Activated T-cell treated with anti-CD3 and anti-CD28 coated beads, Interleukin-2, amount 50 U/mL, for 4 hours (primary cell): ENCODE measurements around the gene SLFNL1. TPM values are rescaled to one million over a fixed set of nuclear protein-coding genes. Genes with fewer than 3 reads are reported as not detected.

Experiments used
- ATAC-seq, 2 donors: fragments of 200-7000 bp; cut with Tn5 transposase; one replicate each; pipeline ENCODE4 v1.10.0; 2021
- DNase-seq: peaks from one replicate; pipeline ENCODE4 v3.0.0-alpha.2; 2020
- H3K27me3 Mint-ChIP-seq: one replicate; pipeline ENCODE4 v1.8.0; 2021; ENCODE audit warnings: low read depth, mixed read lengths
- H3K36me3 Mint-ChIP-seq: one replicate; pipeline ENCODE4 v1.8.0; 2022; ENCODE audit warnings: mixed read lengths; ENCODE audit not compliant: insufficient read depth
- H3K4me1 Mint-ChIP-seq: one replicate; pipeline ENCODE4 v1.8.0; 2021; ENCODE audit warnings: low read depth, mixed read lengths
- H3K4me3 Mint-ChIP-seq: one replicate; pipeline ENCODE4 v1.8.0; 2021; ENCODE audit warnings: mild to moderate bottlenecking, moderate library complexity, mixed read lengths
- H3K9me3 Mint-ChIP-seq: one replicate; pipeline ENCODE4 v1.8.0; 2021; ENCODE audit warnings: mixed read lengths
- total RNA-seq, 3 donors: library from RNA; stranded (reverse); gene quantifications; one replicate each; pipeline ENCODE4 v1.2.1, GENCODE V29; 2021

The SLFNL1 gene
- total RNA-seq: under 1 TPM in 2 of 3 donors, not detected in 1; 0.05 to 0.24 TPM

DNA sequence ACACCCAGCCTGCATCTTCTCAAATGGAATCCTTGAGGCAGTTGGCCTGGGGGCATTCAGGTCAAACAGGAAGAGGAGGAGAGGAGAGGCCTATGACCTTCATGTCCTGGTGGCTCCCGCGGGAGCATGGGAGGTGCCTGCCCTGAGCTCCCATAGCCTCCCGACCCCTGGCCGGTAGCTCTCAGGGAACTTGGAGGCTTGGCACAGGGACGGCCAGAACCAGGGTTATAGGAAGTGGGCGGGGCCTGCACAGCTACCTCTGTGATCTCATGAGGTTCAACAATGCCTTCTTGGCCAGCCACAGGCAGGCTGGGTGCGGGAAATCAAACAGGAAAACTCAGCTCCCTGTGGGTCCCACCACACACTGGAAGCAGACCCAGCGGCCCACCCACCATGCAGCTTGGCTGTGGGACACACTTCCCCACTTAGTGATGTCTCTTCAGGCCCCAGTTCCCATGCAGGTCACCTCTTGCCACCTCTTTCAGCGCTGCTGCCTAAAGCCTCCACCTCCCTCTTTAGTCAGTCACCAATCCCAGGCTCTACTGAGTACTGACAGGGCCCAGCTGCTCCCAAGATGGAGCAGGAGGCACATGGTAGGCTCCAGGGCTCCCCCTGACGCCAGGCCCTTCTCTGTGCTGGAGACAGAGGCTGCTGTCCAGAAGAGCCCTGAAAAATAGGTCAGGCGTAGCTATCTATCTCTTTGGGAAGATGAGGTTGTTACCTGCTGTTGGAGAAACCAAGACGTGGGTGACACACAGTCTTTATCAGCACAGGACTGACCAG is at the start of gene SLFNL1:
Gene SLFNL1, minus strand, starts transcription at position 200 of the 783 bp plus-strand sequence. CDS start 1,065 bp downstream, outside the sequence.
- Mint-ChIP-seq H3K27me3 (no peaks in the 10 kb centered on the region), H3K4me3 (no peak within 1 kb of the TSS), H3K36me3 (peaks cover 8% of the 10 kb centered on the region), H3K4me1 (peaks cover 6% of the 10 kb centered on the region), H3K9me3 (no peaks in the 10 kb centered on the region)
- ATAC-seq (no peak), DNase-seq (no peak)

DNA sequence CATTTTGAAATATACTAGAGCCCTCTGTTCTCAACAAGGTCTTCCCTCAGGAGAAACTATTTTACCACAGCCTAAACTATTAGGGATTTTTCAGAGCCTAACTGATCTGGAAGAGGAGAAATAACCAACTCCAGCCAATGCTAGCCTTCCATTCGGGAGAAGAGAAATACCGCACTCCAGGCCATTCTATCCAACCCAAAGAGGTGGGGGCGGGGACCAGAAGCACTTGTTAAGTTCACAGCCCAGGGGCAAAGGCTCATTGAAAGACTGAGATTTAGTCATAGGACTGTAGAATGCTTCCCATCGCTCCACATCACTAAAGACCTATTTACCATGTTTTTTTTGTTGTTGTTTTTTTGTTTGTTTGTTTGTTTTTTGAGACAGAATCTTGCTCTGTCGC is 35.4 kb upstream of the SLFNL1 start:
- DNase-seq: no peak
- Mint-ChIP-seq H3K36me3 (peaks cover 50% of the 10 kb centered on the region), H3K4me1 (no peaks in the 10 kb centered on the region), H3K4me3 (no peak overlapping the region), H3K27me3 (no peaks in the 10 kb centered on the region), H3K9me3 (no peaks in the 10 kb centered on the region)
- ATAC-seq: no peak

DNA sequence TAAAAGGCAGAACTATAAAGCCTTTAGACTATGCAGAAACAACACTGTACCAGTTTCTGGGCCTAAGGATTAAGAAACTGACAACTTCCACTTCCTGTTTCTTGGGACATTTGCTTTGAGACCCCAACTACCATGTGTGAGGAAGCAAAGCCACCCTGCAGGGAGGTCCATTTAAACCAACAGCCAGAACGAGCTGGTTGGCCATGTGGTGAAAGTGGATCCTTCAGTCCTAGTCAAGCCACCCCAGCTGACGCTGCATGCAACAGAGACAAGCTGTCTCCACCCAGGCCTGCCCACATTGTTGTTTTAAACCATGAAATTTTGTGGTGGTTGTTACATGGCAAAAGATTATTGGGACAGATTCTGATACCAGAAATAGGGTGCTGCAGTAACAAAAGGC is 31.8 kb upstream of the SLFNL1 start:
- Mint-ChIP-seq H3K9me3 (no peaks in the 10 kb centered on the region), H3K27me3 (no peaks in the 10 kb centered on the region), H3K4me1 (no peaks in the 10 kb centered on the region), H3K4me3 (no peak overlapping the region), H3K36me3 (peaks cover 39% of the 10 kb centered on the region)
- ATAC-seq (no peak), DNase-seq (no peak)

DNA sequence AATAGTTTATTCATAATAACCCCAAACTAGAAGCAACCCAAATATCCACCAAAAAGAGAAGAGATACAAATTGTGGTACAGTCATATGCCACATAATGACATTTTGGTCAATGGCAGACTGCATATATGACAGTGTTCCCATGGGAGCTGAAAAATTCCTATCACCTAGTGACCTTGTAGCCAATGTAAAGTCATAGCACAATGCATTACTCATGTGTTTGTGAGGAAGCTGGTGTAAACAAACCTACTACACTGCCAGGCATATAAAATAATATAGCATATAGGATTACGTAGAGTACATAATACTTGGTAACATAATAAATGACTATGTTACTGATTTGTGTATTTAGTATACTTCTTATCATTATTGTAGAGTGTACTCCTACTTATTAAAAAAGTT is 29.5 kb upstream of the SLFNL1 start:
- Mint-ChIP-seq H3K27me3 (no peaks in the 10 kb centered on the region), H3K4me3 (no peak overlapping the region), H3K36me3 (peaks cover 48% of the 10 kb centered on the region), H3K9me3 (no peaks in the 10 kb centered on the region), H3K4me1 (no peaks in the 10 kb centered on the region)
- ATAC-seq (no peak), DNase-seq (no peak)

DNA sequence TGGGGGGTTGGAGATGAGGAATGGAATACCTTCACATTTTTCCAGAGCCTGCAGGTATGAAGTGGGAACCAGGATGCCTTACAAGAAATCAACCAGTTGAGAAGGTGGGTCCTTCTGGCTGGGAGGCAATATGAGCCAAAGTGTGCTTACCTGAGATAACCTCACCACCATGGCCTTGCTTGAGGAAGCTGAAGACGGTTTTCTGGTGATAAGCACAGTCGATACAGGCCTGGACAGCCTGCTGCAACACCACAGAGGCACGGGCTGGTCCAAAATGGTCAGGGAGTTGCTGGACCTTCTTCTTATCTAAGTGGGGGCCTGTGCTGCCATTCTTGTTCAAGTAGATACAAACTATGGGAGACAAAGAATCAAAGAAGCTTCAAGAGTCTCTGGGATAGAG is 27.0 kb upstream of the SLFNL1 start:
- no peak for ATAC-seq
- Mint-ChIP-seq H3K4me3 (no peak overlapping the region), H3K36me3 (peaks cover 48% of the 10 kb centered on the region), H3K27me3 (no peaks in the 10 kb centered on the region), H3K9me3 (no peaks in the 10 kb centered on the region), H3K4me1 (peaks cover 6% of the 10 kb centered on the region)
- DNase-seq: no peak

DNA sequence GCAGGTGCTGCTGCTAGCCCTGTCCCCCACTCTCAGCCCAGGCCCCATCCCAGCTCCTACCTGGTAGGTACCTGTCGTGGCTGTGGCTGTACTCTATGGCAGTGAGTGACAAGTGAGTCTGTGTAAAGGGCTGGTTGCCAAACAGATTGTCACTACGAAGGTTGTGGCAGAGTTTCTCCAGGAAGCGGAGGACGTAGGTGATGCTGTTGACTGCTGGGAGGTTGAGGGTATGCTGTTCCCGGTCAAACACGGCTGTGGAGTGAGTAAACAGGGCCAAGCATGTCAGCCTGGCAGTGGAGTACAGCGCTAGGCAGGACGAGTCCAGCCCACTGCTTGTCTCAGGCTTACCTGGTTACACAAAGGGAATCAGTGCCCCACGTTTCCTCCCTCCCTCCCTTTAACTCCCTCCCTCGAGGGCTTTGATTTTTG is 24.8 kb upstream of the SLFNL1 start:
- Mint-ChIP-seq H3K4me1 (peaks cover 6% of the 10 kb centered on the region), H3K36me3 (peaks cover 40% of the 10 kb centered on the region), H3K4me3 (no peak overlapping the region), H3K27me3 (no peaks in the 10 kb centered on the region), H3K9me3 (no peaks in the 10 kb centered on the region)
- DNase-seq (no peak), ATAC-seq (no peak)

DNA sequence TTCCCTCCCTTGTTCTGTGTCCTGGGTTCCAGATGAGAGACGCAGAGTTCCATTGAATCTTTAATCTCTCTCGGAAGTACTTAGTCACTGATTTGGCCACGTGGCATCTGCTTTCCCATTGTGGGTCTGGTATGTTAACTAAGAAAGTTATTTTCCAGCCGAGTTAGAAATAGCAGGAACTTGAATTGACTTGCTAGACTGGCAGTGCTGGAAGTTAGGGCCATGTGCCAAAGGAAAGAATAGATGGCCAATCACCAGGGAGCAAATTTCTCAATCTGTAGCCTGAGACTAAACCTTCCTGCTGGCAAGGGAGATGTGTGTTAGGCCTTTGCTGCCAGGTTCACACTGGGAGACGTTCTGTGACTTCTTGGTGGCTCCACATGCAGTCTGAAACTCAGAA is 24.2 kb upstream of the SLFNL1 start:
- DNase-seq (no peak), ATAC-seq (no peak)
- no peak overlapping the region for H3K4me3 Mint-ChIP-seq
- H3K9me3 Mint-ChIP-seq: no peaks in the 10 kb centered on the region
- H3K27me3 Mint-ChIP-seq: no peaks in the 10 kb centered on the region
- H3K36me3 Mint-ChIP-seq: peaks cover 42% of the 10 kb centered on the region
- peaks cover 6% of the 10 kb centered on the region for H3K4me1 Mint-ChIP-seq

DNA sequence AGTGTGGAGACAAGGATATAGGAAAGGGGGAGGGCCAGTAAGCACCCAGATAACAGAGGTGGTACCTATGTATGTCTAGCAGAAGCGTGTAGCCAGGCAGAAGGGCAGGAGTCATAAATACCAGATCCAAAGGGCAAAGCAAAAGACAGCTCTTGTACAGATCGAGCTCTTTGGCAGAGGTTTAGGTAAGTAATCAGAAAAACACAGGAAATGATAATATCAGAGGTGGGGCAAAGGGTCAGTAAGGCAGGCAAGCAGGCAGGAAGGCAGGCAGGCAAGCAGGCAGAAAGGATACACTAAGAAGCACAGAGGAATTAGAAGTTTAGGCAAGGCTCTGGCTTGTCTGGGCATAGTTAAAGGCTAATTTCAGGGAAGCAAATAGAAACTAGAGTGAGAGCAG is 22.7 kb upstream of the SLFNL1 start:
- ATAC-seq (no peak), DNase-seq (no peak)
- H3K9me3 Mint-ChIP-seq: no peaks in the 10 kb centered on the region
- no peaks in the 10 kb centered on the region for H3K27me3 Mint-ChIP-seq
- peaks cover 6% of the 10 kb centered on the region for H3K4me1 Mint-ChIP-seq
- peaks cover 43% of the 10 kb centered on the region for H3K36me3 Mint-ChIP-seq
- no peak overlapping the region for H3K4me3 Mint-ChIP-seq

DNA sequence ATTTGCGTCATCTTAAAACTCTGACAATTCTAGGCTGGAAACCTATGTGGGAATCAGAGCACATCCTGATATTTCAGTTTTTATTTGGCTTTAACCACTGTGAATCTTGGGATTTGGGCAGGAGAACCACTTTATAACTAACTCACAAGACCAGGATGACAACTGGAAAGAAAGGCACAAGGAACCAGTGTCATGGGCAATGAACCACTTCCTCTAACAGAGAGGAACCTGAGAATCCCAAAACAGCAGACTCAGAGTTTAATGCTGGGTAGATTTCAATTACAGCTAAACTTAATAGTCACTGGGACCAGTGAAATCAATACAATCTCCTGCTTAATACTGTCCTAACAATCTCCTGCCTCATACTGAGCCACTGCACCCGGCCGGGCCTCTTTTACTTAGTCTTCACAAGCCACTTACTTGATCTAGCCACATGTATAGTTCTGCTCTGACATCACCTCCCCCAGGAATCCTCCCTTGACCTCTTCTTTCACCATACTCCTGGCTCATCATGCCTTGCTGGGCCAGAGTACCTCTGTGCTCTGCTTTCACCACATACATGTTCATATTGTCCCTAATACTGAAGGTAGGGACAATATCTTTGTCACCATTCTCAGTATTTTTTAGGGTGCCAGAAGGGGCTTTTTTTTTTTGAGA is 20.2 kb upstream of the SLFNL1 start:
- Mint-ChIP-seq H3K36me3 (peaks cover 31% of the 10 kb centered on the region), H3K9me3 (no peaks in the 10 kb centered on the region), H3K4me3 (no peak overlapping the region), H3K4me1 (peaks cover 6% of the 10 kb centered on the region), H3K27me3 (no peaks in the 10 kb centered on the region)
- DNase-seq (no peak), ATAC-seq (no peak)

DNA sequence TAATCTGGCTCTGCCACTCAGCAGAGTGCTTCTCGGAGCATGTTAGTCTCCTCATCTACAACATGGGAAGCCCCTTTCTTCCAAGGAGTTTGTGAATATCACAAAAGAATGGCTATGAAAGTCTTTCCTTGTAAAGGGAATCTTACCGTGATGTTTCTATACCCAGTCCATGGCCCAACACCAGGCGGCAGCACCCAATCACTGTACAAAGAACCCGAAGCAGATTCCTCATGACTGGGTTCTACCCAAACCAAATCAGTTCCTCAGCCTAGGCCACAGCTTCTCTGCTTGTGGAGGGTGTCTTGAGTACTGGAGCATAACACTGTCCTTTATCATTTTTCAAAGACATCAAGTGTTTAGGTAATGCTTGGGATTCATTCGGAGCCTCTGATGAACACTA is 16.6 kb upstream of the SLFNL1 start:
- Mint-ChIP-seq H3K9me3 (no peaks in the 10 kb centered on the region), H3K36me3 (peaks cover 20% of the 10 kb centered on the region), H3K4me1 (no peaks in the 10 kb centered on the region), H3K4me3 (no peak overlapping the region), H3K27me3 (no peaks in the 10 kb centered on the region)
- ATAC-seq (no peak), DNase-seq (no peak)

DNA sequence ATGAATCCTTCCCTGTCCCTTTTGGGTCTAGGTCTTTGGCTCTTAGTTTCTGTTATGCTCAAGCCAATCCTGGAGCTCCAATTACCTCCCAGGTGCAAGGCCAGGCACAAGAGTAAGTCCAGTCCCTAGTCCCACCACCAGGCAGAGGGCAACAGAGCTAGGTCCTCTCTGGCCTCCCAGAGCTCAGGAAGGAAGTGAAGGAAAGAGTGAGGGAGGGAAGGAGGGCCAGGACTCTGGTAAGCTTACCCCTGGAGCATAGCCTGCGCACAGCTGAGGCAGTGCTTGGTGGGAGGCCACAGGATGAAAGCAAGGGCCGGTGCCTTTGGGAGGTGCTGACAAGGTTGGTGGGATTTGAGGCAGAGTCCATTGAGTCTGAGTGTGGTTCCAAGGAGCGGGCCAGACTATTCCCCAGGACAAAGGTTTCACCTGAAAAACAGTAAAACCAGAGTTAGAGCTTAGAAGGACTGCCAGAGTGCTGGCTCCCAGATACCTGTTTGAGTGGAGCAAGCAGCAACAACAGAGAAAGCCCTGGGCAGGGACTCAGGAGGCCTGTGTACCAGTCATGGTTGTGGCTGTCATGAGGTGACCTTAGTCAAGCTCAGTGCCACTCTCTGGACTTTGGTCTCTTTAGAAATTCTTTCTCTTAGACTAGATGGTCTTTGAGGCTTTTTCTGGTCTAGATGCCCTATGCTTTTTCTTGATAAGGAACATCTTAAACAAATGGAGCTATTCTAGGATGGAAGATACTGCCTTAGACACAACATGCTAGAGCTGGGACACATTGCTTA is 15.8 kb upstream of the SLFNL1 start:
- no peaks in the 10 kb centered on the region for H3K4me1 Mint-ChIP-seq
- H3K9me3 Mint-ChIP-seq: no peaks in the 10 kb centered on the region
- no peaks in the 10 kb centered on the region for H3K27me3 Mint-ChIP-seq
- no peak overlapping the region for H3K4me3 Mint-ChIP-seq
- DNase-seq (no peak), ATAC-seq (no peak)
- H3K36me3 Mint-ChIP-seq: peaks cover 23% of the 10 kb centered on the region

DNA sequence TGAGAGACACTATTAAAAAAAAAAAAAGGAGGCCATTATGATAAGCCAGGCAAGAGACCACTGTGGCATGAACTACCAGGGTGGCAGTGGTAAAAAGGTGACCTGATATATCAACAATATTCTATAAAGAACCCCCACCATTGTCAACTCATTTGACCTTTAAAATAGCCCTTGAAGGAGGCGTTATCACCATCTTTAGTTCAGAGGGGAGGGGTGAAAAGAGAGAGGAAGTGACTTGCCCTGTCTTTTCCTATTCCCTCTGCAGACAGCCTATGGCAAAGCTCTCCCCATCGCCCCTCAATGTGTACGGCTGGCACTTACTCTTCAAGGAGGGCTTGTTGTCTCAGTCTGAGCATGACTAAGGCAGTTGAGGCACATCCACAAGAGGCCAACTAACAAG is 11.7 kb upstream of the SLFNL1 start:
- Mint-ChIP-seq H3K27me3 (no peaks in the 10 kb centered on the region), H3K36me3 (peaks cover 23% of the 10 kb centered on the region), H3K4me1 (no peaks in the 10 kb centered on the region), H3K4me3 (no peak overlapping the region), H3K9me3 (no peaks in the 10 kb centered on the region)
- ATAC-seq: no peak
- DNase-seq: no peak

DNA sequence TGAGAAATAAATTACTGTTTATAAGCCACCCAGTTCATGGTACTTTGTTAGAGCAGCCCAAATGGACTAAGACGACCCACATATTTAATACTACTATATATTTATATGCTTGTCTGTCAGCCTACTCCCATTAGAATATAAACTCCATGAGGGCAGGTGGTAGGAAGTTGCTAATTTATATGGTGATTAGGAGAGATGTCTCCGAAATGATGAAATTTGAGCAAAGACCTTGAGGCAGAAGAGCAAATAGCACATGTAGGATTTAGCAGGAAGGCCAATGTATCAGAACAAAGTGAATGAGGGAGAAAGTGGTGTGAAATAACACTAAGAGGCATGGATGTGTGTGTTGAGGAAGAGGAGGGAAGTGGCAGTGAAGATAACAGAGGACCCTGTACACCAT is 10.6 kb upstream of the SLFNL1 start:
- Mint-ChIP-seq H3K4me1 (no peaks in the 10 kb centered on the region), H3K36me3 (peaks cover 23% of the 10 kb centered on the region), H3K4me3 (no peak overlapping the region), H3K27me3 (no peaks in the 10 kb centered on the region), H3K9me3 (no peaks in the 10 kb centered on the region)
- no peak for DNase-seq
- ATAC-seq: no peak

DNA sequence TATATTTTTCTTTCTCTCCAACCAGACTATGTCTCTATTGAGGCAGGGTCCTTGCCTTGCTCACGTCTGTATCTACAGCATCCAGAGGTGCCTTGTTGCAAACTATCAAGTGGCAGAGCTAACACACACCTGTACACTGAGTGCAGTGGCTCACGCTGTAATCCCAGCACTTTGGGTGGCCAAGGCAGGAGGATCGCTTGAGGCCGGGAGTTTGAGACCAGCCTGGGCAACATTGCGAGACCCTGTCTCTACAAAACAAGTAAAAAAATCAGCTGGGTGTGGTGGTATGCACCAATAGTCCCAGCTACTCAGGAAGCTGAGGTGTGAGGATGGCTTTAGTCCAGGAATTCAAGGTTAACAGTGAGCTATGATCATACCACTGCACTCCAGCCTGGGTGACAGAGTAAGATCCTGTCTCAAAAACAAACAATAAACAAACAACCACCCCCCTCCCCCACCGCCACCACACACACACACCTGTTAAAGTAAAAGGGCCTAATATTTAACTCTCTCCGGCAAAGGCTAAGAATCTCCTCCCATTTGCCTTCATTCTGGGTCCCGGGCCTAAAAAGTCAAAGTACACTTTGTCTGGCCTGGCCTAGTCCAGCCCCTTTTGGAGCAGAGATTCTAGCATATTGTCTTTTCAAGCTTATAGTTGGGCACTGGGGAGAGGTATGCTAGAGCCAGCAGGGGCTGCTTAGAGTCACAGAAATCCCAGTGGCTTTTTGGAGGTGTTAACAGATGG is 9.5 kb upstream of the SLFNL1 start:
- DNase-seq: no peak
- Mint-ChIP-seq H3K27me3 (no peaks in the 10 kb centered on the region), H3K36me3 (peaks cover 26% of the 10 kb centered on the region), H3K9me3 (no peaks in the 10 kb centered on the region), H3K4me1 (peaks cover 3% of the 10 kb centered on the region), H3K4me3 (no peak overlapping the region)
- no peak for ATAC-seq
